ENCODE results near the gene HIRA.
"Not testable (repeated sequence)": the region's sequence is repeated elsewhere in the genome, so short reads cannot be mapped to it uniquely, and the experiment has no call there.

The HIRA gene

GRCh38 chr22:19354201-19354600 is 77.3 kb downstream of the HIRA start:
- DNase-seq = no peak

- no peak for DNase-seq
Measured at GRCh38 chr22:19353363-19354131, 78.0 kb downstream of the HIRA start.

DNA sequence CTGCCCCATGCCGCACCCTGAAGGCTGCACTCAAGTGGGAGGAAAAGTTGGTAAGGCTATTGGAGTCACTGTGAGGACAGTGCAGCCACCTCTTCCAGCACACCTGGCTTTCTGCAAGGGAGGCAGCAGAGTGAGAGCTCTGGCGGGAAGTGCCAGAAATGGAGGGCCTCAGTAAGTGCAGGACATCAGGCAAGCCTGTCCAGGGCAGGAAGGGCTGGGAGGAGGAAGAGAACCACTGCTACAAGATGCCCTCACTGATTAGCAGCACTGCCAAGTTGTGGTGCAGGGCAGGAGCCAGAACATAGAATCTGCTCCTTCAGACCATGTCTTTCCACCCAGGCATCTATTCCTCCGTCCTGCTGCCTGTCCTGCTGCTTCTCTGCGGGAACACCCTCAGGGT is 78.8 kb downstream of the HIRA start:
- no peak for DNase-seq

DNA sequence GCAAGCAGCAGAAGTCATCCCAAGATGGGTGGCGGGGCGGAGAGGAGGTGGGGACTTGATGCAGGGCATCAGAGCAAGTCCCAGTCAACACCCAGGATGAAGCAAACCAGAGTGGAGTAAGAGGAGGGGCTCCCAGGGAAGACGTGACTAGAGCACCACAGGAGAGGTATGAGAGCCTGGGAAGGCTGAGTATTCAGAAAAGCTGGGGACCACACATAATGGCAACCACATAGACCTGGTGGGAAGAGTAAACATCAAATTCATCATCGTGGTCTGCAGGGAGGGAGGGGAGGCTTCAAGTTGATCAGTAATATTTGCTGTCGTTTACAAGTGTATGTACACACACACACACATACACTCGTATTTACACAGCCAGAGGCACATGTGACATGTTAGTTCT is 79.3 kb downstream of the HIRA start:
- no peak for DNase-seq

GRCh38 chr22:19351604-19352003 is 79.9 kb downstream of the HIRA start:
- DNase-seq = no peak

DNA sequence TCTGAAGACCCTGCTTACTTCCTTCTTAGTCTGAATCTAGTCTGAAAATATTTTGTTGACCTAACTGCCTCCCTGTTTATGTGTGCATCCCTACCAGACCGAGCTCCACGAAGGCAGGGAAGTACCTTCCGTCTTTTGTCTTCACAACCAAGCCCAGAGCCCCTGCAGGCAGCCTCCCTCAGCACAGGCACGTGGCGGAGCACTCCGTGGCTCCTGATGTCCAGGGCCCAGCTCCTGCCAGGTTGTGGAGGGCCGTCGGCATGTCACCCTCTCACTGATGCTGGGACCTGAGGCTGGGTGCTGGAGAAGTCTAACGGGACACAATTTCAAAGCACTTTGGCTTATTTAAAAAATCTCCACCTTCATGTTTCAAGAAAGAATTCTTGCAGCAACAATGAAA is 80.6 kb downstream of the HIRA start:
- DNase-seq = no peak

DNA sequence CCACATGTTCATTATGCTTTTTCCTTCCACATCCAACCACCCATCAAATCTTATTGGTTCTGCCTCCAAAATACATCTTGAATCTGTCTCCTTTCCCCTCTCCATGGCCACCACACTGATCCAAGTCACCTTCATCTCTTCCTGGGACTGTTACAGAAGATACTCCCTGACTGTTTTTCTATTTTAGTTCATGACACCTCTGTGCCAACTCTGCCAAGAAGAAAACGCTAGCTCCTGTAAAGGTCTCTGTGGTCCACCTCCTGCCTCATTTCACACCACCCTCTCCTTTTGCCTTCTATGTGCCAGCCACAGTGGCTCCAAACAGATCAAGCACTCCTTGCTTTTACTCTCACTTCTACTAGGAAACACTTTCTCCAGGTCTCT is 81.1 kb downstream of the HIRA start:
- no peak for DNase-seq

DNA sequence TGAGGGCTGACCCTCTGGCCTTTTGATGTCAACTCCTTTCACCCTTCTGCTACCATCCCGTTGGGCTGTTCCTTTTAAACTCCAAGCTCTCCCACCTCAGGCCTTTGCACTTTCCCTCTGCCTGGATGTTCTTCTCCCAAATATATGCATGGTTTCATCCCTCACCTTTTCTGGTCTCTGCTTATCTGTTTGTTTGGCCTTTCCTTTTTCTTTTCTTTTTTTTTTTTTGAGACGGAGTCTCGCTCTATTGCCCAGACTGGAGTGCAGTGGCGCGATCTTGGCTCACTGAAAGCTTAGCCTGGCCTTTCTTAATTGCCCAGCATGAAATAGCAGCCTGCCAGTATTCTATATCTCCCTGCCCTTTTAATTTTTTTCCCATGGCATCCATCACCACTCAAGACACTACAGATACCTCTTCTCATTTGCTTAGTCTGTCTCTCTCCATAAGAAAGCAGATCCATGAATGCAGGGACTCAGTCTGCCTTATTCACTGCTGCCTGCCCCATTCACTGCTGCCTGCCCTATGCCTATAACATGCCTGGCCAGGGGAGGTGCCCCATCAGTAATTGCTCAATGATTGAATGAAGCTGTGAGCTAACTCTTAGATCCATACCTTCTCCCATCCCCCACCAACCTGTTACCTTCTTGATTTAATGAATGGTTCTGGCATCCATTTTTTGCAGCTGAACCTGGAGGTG is 81.6 kb downstream of the HIRA start:
- DNase-seq = no peak

GRCh38 chr22:19346677-19347265 is 84.8 kb downstream of the HIRA start:
- no peak for DNase-seq

DNA sequence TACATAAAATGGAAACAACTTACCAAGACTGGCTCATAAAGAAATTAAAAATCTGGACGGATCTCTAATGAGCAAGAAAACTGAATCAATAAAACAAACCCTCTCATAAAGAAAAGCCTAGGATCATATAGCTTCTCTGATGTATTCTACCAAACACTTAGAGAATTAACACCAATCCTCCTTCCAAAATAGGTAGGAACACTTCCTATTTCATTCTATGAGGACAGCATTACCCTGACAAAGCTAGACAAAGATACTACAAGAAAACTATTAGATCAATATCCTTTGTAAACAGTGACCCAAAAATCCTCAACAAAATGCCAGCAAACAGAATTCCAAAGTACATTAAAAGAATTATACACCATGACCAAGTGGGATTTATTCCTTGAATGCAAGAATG is 87.1 kb downstream of the HIRA start:
- DNase-seq = no peak

DNA sequence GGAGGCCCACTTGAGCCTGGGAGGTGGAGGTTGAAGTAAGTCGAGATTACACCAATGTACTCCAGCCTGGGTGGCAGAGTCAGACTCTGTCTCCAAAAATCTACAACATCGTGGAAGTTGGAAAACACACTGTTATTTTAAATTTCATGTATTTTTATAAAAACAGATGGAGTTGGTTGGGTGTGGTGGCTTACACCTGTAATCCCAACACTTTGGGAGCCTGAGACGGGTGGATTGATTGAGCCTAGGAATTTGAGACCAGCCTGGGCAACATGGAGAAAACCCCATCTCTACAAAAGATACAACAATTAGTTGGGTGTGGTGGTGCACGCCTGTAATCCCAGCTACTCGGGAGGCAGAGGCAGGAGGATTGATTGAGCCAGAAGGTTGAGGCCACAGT is 88.1 kb downstream of the HIRA start:
- DNase-seq = no peak

- DNase-seq = no peak
Measured at GRCh38 chr22:19341500-19341899, 90.0 kb downstream of the HIRA start.

DNA sequence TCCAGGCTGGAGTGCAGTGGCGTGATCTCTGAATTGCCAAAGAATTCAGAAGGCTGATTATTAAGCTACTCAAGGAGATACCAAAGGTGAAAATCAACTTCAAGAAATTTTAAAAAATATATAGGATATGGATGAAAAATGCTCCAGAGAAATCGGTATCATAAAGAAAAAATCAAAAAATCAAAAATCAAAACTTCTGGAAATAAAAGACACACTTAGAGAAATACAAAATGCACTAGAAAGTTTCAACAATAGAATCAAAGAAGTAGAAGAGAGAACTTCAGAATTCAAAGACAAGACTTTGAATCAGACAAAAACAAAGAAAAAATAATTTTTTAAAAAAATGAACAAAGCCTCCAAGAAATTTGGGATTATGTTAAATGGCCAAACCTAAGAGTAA is 94.4 kb downstream of the HIRA start:
- DNase-seq = no peak

- no peak for DNase-seq
Measured at GRCh38 chr22:19336133-19337075, 95.1 kb downstream of the HIRA start.

- no peak for DNase-seq
Measured at GRCh38 chr22:19331975-19332374, 99.6 kb downstream of the HIRA start.

DNA sequence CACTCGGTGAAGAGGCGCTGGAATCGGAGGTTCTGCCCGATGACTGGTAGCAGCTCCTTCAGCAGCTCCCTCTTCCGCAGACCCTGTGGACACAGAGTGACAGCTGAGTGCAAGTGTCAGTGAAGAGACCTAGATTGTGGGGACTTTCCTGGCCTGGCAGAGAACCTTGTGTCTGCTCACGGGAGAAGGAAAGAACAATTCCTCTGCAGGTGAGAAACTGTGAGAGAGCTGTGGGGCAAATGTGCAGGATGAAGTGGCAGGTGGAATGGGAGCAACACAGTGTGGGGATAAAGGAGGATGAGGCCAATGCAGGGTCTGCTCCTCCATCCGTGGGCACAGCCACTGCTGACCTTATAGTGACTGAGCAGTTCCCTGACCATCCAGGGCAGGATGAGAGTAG is 100.1 kb downstream of the HIRA start:
- DNase-seq = no peak

DNA sequence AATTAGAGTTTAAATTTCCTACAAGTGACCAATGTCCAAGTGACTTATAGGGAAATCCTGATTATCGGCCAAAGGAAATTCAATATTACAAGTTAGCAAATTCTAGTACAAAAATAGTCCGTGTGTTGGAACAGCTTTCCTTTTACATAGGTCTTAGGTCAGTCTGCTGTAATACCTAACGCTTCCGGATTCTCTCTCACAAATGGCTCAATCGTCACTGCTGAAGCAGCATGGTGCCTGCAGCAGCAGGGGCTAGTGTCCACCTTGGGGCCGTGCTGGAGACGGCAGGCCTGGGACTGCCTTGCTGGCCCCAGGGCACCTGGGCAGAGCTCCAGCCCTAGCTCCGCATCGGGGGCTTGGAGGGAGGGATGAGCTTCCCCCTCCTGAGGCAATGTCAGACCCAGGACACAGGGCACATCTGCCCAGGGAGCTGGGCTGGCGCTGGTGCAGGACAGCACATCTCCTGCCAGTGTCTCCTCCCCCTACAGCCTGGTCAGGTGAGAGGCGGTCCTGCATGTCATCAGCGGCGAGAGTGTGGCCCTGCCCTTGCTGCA is 100.6 kb downstream of the HIRA start:
- no peak for DNase-seq

GRCh38 chr22:19330205-19330604 is 101.3 kb downstream of the HIRA start:
- DNase-seq = not testable (repeated sequence)

- DNase-seq = no peak
Measured at GRCh38 chr22:19329454-19329853, 102.1 kb downstream of the HIRA start.

DNA sequence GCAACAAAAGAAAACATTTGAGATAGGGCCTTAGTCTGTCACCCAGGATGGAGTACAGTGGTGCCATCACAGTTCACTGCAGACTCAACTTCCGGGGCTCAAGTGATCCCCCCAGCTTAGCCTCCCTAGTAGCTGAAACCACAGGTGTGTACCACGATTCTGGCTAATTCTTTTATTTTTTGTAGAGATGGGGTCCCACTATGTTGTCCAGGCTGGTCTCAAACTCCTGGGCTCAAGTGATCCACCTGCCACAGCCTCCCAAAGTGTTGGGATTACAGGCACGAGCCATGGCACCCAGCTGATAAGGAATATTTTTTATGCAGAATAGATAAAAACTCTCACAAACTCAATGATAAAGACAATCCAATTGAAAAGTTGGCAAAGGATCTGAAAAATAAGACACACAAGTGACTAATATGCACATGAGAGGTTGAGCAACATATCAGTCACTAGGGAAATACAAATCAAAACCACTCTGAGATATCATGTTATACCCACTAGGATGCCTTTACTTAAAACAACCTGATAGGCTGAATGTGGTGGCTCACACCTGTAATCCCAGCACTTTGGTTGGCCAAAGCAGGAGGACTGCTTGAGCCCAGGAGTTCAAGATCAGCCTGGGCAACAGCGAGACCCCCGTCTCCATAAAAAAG is 106.1 kb downstream of the HIRA start:
- no peak for DNase-seq

DNA sequence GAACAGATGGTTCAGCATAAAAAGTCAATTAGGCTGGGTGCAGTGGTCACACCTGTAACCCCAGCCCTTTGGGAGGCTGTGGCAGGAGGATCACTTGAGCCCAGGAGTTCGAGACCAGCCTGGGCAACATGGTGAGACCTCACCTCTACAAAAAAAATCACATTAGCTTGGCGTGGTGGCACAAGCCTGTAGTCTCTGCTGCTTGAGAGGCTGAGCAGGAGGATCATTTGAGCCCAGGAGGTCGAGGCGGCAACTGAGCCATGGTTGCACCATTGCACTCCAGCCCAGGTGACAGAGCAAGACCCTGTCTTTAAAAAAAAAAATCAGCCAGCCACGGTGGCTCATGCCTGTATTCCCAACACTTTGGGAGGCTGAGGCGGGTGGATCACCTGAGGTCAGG is 108.1 kb downstream of the HIRA start:
- not testable (repeated sequence) for DNase-seq

- no peak for DNase-seq
Measured at GRCh38 chr22:19321757-19322156, 109.8 kb downstream of the HIRA start.
